G401 (cell line): Measurements from ENCODE around the gene SLC40A1. TPM values are rescaled to one million over a fixed set of nuclear protein-coding genes. Genes with fewer than 3 reads are reported as not detected.

Experiments used
- DNase-seq: peaks from one replicate; pipeline ENCODE4 v3.0.0-alpha.2; 2015; ENCODE audit warnings: low spot score
- in situ Hi-C: cut with HindIII; loops from 2 replicates; pipeline ENCODE4 v1.10.0; 2016; ENCODE audit warnings: low sequenced_read_pairs, mixed read lengths
- total RNA-seq: library from RNA; depleted of rRNA; stranded (reverse); fragments of >200 nt; shearing (Covaris generic); gene quantifications from 2 replicates; pipeline ENCODE4 v1.2.3, GENCODE V29; 2014; rRNA removed

Gene SLC40A1, protein sequence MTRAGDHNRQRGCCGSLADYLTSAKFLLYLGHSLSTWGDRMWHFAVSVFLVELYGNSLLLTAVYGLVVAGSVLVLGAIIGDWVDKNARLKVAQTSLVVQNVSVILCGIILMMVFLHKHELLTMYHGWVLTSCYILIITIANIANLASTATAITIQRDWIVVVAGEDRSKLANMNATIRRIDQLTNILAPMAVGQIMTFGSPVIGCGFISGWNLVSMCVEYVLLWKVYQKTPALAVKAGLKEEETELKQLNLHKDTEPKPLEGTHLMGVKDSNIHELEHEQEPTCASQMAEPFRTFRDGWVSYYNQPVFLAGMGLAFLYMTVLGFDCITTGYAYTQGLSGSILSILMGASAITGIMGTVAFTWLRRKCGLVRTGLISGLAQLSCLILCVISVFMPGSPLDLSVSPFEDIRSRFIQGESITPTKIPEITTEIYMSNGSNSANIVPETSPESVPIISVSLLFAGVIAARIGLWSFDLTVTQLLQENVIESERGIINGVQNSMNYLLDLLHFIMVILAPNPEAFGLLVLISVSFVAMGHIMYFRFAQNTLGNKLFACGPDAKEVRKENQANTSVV
- 0.92 and 5.4 TPM in 2 replicates for total RNA-seq

DNA sequence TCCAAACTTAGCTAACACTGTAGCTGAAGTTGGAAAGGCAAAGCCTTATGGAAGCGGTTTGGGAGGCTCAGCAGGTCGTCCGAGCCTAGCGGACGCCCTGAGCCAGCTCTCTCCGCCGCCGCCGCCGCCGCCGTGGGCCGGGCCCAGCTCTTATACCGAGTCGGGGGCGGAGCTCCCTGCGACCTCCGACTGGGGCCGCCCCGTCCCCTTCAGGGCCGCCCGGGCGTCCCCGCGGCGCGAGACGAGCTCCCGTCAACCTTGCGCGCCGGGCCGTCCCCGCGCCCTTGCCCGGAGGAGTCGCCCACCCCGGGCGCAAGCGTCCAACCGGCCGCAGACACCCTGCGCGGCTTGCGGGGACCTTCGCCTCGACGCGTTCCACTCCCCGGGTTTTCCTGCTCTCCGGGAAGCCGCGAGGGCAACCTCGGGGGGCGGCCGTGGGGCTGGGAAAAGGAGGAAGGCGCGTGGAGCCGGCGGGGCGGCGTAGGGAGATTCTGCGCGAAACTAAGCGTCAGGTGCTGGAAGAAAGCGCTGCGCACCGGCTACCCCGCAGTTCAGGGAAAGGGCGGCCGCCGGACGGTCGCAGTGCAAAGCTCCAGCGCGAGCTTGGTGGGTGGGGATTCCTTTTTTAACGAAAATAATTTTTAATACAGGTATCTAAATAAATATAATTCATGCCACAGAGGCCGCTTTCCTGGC is at the start of gene SLC40A1:
TSS of gene SLC40A1 (minus strand) at position 129 of the 696 bp plus-strand sequence. CDS start 326 bp downstream, outside the sequence.
- in situ Hi-C loops = no loop called here
- DNase-seq = peak; percentile 5

DNA sequence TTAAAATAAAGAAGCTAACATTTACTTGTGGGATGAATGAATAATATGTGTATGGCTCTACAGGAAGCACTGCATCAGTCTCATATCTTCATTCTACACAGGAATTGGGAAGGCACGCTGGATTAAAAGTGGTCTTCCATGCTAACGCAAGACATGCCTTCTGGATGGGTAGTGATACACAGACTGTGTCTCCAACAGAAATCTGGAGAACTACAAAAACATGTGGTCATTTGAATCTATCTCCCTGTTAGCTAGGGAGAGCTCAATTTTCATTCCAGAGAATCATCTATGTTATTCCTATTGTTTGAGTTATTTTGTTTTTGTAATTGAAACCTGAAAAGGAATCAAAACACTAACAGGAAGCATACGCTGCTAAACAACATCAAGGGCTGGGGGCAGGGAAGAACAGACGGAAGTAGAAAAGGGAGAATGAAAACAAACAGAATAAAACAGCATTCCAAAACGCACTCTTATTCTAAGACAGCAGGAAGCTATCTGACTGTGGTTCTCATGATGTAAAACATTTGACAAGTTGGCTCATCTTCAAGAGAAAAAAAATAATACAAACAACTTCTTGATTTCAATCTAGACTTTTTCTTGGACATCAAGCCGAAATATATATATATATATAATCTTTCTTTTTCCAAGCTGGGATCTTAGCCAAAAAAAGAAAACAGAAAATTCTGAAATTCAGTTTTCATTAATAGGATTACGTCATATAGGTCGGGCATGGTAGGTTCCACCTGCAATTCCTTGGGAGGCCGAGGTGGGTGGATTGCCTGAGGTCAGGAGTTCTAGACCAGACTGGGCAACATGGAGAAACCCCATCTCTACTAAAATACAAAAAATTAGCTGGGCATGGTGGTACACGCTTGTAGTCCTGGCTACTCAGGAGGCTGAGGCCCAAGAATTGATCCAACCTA is 49.2 kb upstream of the SLC40A1 start:
- in situ Hi-C loops = loop anchor here (25.0 kb wide), 1 partner anchor 167 kb away; no protein-coding TSS in a partner anchor

DNA sequence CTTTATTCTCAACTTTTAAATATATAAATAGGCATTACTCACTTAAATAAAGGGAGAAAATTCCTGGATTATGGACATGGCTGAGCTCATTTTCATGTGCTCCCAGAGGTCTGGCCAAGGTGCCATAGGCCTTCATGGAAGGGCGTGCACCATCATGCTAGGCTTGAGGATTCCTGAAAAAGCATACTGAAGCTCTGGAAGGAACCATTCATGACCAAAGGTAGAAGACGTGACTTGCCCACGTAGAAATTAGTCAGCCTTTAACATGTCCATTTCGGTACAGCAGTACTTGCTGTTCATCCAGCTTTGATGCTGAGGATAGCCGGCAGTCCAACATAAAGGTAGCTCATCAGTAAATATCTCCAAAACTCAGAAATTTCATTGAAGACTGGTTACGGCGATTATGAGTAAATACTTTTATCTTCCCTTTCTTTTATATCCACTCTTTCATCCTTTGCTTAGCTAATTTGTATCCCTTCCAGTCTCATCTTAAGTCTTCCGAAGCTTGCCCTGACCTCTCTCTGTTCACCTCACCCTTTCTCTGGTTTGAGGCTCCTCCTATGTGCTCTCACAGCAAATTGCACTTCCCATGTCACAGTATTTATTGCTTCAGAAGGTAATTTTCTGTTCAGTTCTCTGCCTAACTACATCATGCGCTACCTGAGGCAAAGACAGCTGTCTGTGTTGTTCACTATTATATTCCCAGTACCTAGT is 48.4 kb upstream of the SLC40A1 start:
- no peak for DNase-seq
- in situ Hi-C loops = loop anchor here (25.0 kb wide), 1 partner anchor 167 kb away; no protein-coding TSS in a partner anchor

More for the DNA sequence above, 49.2 kb upstream of the SLC40A1 start:
- DNase-seq = no peak

DNA sequence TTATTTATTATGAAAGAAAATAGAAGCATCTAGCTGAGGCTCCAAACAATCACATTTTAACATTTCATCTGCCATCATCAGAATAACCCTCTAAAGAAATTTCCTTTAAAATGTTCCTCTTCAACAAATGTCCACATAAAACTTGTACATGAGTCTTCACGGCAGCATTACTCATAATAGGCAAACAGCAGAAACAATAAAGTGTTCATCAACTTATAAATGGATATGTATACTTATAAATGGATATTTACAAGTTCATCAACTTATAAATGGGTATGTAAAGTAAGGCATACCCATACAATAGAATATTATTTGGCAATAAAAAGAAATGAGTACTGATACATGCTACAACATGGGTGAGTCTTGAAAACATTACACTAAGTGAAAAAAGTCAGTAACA is 47.2 kb upstream of the SLC40A1 start:
- DNase-seq = no peak
- in situ Hi-C loops = loop anchor here (25.0 kb wide), 1 partner anchor 165 kb away; no protein-coding TSS in a partner anchor

DNA sequence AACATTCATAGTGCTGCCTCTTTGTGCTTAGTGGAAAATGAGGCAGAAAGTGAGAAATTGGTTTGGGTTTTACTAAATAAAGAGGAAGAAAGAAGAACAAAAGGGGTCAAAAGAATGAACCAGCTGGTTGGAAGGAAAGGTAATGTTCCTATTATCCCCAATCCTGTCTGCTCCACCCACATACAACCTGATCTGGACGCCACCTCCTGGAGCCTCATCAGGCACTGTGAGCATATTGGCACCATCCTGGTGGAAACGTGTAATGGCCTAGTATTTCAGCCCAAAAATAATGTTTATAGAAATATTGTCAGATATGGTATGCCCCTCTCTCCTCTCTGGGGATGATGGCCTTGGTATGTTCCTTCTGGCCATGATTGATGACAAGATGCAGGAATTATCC is 45.0 kb upstream of the SLC40A1 start:
- in situ Hi-C loops = loop anchor here (25.0 kb wide), 1 partner anchor 163 kb away; no protein-coding TSS in a partner anchor
- DNase-seq = no peak

DNA sequence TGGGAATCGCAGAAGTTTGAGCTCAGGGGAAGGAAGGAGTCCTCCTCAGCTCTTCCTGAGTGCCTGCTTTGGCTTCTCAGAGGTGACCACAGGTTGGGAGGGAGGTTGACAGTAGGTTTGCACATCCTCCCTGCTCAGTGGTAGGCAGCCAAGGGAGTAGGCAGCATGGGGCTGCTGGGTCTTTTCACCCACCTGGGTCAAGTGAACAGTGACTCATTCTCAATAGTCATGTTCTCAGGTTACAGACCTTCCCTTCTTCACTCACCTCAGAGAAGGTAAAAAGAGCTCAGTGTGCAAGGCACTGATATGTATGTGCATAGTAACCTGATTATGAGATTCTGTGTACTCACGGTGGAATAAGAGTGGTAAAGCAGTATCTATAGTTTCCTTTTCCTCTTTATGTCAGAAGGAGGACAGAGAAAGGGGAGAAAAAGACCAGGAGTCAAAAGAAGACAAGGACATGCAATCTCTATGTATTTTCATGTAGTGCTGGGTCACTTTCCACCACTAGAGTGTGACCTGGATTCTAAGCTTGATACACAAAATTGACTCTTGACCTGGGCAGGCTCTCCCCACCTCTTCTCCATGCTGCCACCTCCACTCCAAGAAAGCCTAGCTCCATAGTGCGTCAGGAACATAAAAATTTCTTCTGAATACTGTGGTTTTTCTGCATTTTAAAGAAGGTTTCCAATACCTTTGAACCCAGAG is 44.2 kb upstream of the SLC40A1 start:
- in situ Hi-C loops = loop anchor here (25.0 kb wide), 1 partner anchor 163 kb away; no protein-coding TSS in a partner anchor
- no peak for DNase-seq

DNA sequence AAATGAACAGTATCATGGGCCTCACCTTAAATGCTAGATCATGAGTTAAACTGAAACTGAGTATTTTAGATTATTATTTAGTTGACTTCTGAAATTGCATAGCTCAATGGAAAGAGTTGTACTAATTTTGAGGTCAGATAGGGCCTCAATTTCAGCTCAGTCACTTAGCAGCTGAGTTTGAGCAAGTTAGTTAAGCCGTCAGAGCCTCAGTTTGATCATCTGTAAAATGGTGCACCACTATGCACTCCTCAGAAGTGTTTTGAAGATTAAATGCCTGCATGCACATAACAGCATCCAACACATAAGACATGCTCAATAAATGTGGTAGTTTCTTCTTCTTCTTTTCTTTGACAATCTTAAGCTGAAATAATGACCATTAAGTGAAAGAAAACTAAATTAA is 42.5 kb upstream of the SLC40A1 start:
- DNase-seq = no peak
- in situ Hi-C loops = no loop called here

DNA sequence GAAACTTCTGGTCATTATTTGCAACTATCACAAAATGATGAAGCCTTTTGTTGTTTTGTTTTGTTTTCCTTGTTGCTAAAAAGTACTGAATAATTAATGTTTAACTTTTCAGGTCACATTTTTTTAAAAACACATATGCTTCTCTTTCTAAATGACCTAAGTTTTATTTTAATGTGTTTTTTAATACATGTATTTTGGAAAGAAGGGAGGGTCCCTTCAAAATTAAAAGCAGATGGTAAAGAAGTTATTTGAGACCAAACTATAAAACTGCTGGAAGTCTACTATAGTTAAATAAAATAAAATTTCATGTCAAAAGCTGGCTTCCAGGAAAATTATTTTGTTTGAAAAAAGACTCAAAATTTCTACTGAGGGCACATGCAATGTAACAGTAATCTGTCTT is 41.2 kb upstream of the SLC40A1 start:
- no peak for DNase-seq
- in situ Hi-C loops = no loop called here

DNA sequence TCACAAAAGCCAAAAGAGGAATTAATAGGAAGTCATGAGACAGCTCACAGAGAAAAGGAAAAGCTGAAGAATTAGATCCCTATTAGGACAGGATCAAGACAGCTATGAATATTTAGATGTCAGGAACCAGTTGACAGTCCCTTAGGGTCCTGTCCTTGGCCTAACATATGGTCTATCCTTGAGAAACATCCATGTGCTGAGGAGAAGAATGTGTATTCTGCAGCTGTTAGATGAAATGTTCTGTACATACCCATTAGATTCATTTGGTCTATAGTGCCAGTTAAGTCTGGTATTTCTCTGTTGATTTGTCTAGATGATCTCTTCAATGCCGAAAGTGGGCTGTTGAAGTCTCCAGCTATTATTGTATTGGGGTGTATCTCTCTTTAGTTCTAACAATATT is 37.6 kb upstream of the SLC40A1 start:
- no peak for DNase-seq

DNA sequence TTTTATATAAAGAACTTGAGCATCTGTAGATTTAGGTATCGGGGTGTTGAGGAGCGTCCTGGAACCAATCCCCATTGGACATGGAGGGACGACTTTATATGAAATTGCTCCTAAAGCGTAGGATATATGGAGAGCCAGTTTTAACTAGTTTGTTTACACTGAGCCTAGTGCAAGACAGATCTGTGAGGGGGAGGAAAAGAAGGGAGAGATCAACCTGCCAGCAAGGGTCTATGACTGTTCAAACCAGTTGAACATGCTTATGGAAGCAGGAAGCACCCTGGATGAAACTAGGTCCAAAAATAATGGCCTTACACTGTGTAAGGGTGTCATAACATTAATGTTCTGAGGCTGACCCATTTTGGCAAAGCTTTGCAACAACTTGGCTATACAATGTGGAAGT is 34.0 kb upstream of the SLC40A1 start:
- no peak for DNase-seq
- in situ Hi-C loops = no loop called here

More for the DNA sequence above, 37.6 kb upstream of the SLC40A1 start:
- in situ Hi-C loops = no loop called here

DNA sequence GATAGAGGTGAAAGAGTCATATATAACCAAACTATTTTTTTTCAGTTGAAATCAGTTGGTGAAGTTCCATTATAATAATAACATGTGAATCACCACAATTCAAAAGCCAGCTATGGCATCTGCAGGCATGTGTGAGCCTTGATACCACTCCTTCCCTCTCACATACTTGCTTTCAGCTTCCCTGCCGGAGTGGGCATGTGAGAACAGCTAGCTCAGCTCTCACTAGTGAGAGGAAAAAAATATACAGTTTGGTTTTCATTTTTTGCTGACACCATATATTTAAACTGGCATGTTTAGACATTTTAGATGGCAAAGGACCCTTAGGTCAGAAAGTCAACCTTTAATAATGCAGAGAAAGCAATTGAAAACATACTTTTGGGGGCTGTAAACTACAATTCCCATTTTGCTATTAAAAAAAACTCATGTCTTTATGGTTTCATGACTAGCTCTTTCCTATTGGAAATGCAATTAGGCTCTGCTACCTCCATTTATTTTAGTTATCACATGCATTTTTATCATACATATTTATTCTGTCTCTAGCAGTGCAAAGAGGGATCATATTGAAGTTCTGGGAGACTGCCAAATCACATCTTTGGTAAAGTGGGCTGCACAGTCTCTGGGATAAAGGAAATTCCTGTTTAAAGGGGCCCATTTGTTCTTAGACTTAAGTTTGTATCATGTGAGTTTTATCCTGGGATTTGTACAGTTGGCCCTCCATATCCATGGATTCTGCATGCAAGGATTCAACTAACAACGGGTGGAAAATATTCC is 33.2 kb upstream of the SLC40A1 start:
- DNase-seq = no peak
- in situ Hi-C loops = no loop called here

DNA sequence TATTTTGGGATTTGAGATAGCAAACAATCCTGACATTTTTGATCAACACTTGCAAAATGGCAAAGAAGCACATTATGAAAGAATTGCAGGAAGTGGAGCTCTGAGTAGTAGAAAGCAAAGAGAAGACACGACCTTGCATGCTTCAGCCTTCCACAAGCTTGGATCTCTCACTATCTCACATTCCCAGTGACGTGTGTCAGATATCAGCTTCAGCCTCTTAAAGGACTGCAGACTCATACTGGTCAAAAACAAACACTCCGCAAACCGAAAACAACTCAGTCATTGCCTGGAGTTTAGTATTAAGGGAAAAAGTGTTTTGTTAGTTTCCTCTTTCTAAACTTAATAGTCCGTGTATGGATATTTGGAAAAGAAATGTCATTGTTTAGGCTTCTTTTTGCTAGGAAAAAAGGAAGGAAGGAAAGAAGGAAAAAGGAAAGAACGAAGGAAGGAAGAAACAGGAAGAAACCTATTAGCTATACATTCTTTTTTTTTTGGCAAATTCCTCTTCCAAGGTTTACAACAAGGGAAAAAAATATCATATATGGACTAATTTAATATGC is 32.6 kb upstream of the SLC40A1 start:
- in situ Hi-C loops = no loop called here
- no peak for DNase-seq

DNA sequence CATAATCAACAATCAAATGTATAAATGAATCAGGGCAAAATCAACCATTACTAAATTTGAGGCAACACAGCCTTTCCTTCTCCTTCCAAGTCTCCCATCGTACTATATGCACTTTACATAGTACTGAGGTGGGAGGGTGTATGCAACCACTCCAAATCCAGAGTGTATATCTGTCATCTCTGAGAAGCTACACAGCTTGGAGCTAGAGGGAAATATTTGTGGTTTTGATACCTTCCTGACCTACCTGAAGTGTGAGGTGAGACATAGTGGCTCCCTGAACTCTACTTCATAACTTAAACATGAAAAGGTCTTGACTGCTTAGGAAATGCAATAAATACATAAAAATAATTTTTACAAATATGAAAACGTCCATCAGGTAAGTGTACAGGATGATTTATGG is 30.1 kb upstream of the SLC40A1 start:
- DNase-seq = no peak
- in situ Hi-C loops = no loop called here

DNA sequence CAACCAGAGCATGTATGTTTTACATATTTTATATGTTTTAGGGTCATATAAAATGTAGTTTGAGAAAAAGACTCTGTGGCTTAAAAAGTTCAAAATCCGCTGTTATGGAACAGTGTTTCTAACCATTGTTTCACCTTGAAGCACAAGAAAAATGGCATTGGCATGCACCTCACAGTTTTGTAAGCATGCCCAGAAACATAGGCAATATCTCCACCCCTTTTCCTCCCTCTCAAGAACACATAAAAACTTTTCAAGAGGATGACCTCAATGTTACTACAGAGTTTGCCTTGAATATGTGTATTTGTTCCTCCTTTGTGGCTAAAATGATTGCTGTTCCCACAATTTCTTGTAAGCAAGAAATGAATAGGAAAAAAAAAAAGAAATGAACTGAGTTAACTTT is 29.3 kb upstream of the SLC40A1 start:
- in situ Hi-C loops = no loop called here
- no peak for DNase-seq

DNA sequence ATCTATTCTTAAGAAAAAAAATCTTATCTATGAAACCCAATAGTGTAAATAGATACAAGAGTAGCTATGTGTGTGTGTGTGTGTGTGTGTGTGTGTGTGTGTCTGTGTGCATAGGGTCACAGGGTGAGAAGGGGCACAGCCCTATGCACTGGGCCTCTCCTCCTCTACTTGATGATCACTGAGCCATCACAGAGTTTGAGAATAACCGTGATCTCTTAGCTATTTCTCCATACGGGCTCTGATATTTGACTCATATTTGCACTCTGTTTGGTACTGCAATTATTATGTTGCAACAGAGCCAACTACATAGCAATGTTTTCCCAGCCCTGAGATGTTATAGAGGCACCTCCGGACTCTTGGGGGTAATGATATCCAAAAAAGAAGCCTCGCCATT is 28.8 kb upstream of the SLC40A1 start:
- in situ Hi-C loops = no loop called here
- no peak for DNase-seq

DNA sequence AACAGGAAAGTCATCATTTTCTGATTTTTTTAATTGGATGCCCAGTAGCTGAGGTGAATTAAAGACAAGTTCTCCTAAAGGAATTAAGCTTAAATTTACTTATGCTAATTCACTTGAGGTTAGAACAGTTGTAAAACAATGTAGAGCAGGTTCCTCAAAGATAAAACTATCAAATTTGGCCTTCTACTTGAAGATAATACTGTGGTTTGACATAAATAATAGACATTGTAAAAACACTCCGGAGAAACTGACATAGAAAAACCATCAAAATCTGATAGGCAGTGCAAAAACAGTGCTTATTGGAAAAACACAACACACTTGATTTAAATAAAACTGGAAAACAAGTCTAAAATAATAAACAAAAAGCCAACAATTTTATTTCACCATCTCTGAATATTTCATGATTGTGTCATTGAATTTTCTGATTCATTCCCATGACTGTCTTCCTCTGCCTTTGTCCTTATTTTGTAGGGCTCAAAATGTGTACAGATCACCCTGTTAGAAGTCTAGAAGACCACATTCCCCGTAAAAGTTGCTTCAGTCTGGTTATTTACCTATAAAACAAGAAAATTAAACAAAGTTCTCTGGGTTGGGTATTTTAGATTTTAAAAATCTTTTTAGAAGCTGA is 28.3 kb upstream of the SLC40A1 start:
- in situ Hi-C loops = no loop called here

More for the DNA sequence above, 28.3 kb upstream of the SLC40A1 start:
- DNase-seq = no peak
